H9 (cell line): ENCODE data around the gene CA7. TPM values are rescaled to one million over a fixed set of nuclear protein-coding genes. Genes with fewer than 3 reads are reported as not detected.

Source experiments
- DNase-seq: peaks from one replicate; pipeline ENCODE4 v3.0.0-alpha.2; 2017
- H2AFZ ChIP-seq: one replicate; pipeline ENCODE4 v1.6.1; 2013; ENCODE audit warnings: mild to moderate bottlenecking, low read length, control low read depth, moderate library complexity
- H2AK5ac ChIP-seq: 2 replicates; pipeline ENCODE4 v1.6.1; 2013; ENCODE audit warnings: low read length, control low read depth, mixed read lengths; ENCODE audit not compliant: insufficient read length
- H2BK120ac ChIP-seq: one replicate; pipeline ENCODE4 v1.6.1; 2013; ENCODE audit warnings: low read depth, mild to moderate bottlenecking, low read length, control low read depth, inconsistent platforms; ENCODE audit not compliant: poor library complexity, severe bottlenecking
- H2BK12ac ChIP-seq: 2 replicates; pipeline ENCODE4 v1.6.1; 2013; ENCODE audit warnings: low read length, control low read depth, mixed read lengths, low read depth; ENCODE audit not compliant: insufficient read length
- H2BK15ac ChIP-seq: 2 replicates; pipeline ENCODE4 v1.6.1; 2013; ENCODE audit warnings: low read depth, low read length, control low read depth
- H2BK20ac ChIP-seq: one replicate; pipeline ENCODE4 v1.6.1; 2013; ENCODE audit warnings: low read depth, mild to moderate bottlenecking, low read length, control low read depth, inconsistent platforms; ENCODE audit not compliant: poor library complexity, severe bottlenecking
- H2BK5ac ChIP-seq: 2 replicates; pipeline ENCODE4 v1.6.1; 2013; ENCODE audit warnings: low read length, control low read depth, mixed read lengths; ENCODE audit not compliant: insufficient read length
- H3K14ac ChIP-seq: 2 replicates; pipeline ENCODE4 v1.6.1; 2013; ENCODE audit warnings: low read length, control low read depth; ENCODE audit not compliant: insufficient read depth
- H3K18ac ChIP-seq: 2 replicates; pipeline ENCODE4 v1.6.1; 2013; ENCODE audit warnings: low read depth, mild to moderate bottlenecking, mixed read lengths, low read length, control low read depth; ENCODE audit not compliant: insufficient read length
- H3K23ac ChIP-seq: 2 replicates; pipeline ENCODE4 v1.6.1; 2013; ENCODE audit warnings: low read length, control low read depth, mixed read lengths, low read depth; ENCODE audit not compliant: insufficient read length
- H3K23me2 ChIP-seq: 2 replicates; pipeline ENCODE4 v1.6.1; 2013; ENCODE audit warnings: low read depth, mild to moderate bottlenecking, mixed read lengths, low read length, control low read depth; ENCODE audit not compliant: insufficient read length, poor library complexity, severe bottlenecking
- H3K27ac ChIP-seq: 2 replicates; pipeline ENCODE4 v1.5.1; 2013; ENCODE audit warnings: low read length, control low read depth, mixed read lengths, low read depth; ENCODE audit not compliant: insufficient read length
- H3K27me3 ChIP-seq: 2 replicates; pipeline ENCODE4 v1.6.1; 2013; ENCODE audit warnings: low read length, control low read depth, inconsistent platforms; ENCODE audit not compliant: insufficient read depth
- H3K4ac ChIP-seq: 2 replicates; pipeline ENCODE4 v1.6.1; 2013; ENCODE audit warnings: low read depth, mild to moderate bottlenecking, control low read depth, inconsistent platforms, low read length, moderate library complexity
- H3K4me1 ChIP-seq: 2 replicates; pipeline ENCODE4 v1.6.1; 2013; ENCODE audit warnings: low read length, control low read depth, inconsistent platforms; ENCODE audit not compliant: insufficient read depth
- H3K4me2 ChIP-seq: 2 replicates; pipeline ENCODE4 v1.6.1; 2013; ENCODE audit warnings: low read length, control low read depth, mixed read lengths; ENCODE audit not compliant: insufficient read length, insufficient read depth
- H3K56ac ChIP-seq: 2 replicates; pipeline ENCODE4 v1.6.1; 2013; ENCODE audit warnings: low read depth, mild to moderate bottlenecking, mixed read lengths, low read length, control low read depth; ENCODE audit not compliant: insufficient read length
- H3K79me1 ChIP-seq: 2 replicates; pipeline ENCODE4 v1.6.1; 2013; ENCODE audit warnings: low read depth, mild to moderate bottlenecking, moderate library complexity, low read length, control low read depth, inconsistent platforms; ENCODE audit not compliant: insufficient read depth, poor library complexity, severe bottlenecking
- H3K79me2 ChIP-seq: 2 replicates; pipeline ENCODE4 v1.6.1; 2013; ENCODE audit warnings: low read length, control low read depth, inconsistent platforms; ENCODE audit not compliant: insufficient read depth
- H3K9ac ChIP-seq: 2 replicates; pipeline ENCODE4 v1.6.1; 2013; ENCODE audit warnings: low read length, control low read depth, mixed read lengths; ENCODE audit not compliant: insufficient read length; ENCODE audit errors: extremely low read depth
- H3K9me3 ChIP-seq: one replicate; pipeline ENCODE4 v1.6.1; 2013; ENCODE audit warnings: low read depth, low read length, inconsistent platforms; ENCODE audit not compliant: control insufficient read depth
- H3T11ph ChIP-seq: one replicate; pipeline ENCODE4 v1.6.1; 2013; ENCODE audit warnings: mild to moderate bottlenecking, low read length, control low read depth, inconsistent platforms
- H4K20me1 ChIP-seq: one replicate; pipeline ENCODE4 v1.6.1; 2013; ENCODE audit not compliant: control insufficient read depth, insufficient read length, insufficient read depth
- H4K5ac ChIP-seq: 2 replicates; pipeline ENCODE4 v1.6.1; 2013; ENCODE audit warnings: low read depth, mild to moderate bottlenecking, mixed read lengths, low read length, control low read depth; ENCODE audit not compliant: insufficient read length
- H4K8ac ChIP-seq: replicated peaks from 2 replicates; pipeline ENCODE4 v1.6.1; 2013; ENCODE audit warnings: low read length, control low read depth, mixed read lengths, low read depth; ENCODE audit not compliant: insufficient read length
- H4K91ac ChIP-seq: 2 replicates; pipeline ENCODE4 v1.6.1; 2013; ENCODE audit warnings: low read depth, mild to moderate bottlenecking, moderate library complexity, mixed read lengths, low read length, control low read depth; ENCODE audit not compliant: insufficient read length
- H3K27ac Mint-ChIP-seq, 3 experiments: 2 replicates in 2 of 3; 3 replicates in 1 of 3; pipeline ENCODE4 v1.8.0; 2020 to 2021; ENCODE audit warnings: mixed read lengths in 3 of 3, mild to moderate bottlenecking in 1 of 3, moderate library complexity in 1 of 3
- H3K27me3 Mint-ChIP-seq: 2 replicates; pipeline ENCODE4 v1.8.0; 2021; ENCODE audit warnings: low read depth, mild to moderate bottlenecking, moderate library complexity, mixed read lengths
- H3K36me3 Mint-ChIP-seq, 3 experiments: 2 replicates in 2 of 3; 3 replicates in 1 of 3; pipeline ENCODE4 v1.8.0; 2020 to 2021; ENCODE audit warnings: low read depth in 3 of 3, mixed read lengths in 3 of 3; ENCODE audit not compliant: insufficient read depth in 1 of 3
- H3K4me1 Mint-ChIP-seq, 2 experiments: 2 replicates each; pipeline ENCODE4 v1.8.0; 2020; ENCODE audit warnings: mixed read lengths in 2 of 2
- H3K4me3 Mint-ChIP-seq, 2 experiments: 2 replicates in 1 of 2; 3 replicates in 1 of 2; pipeline ENCODE4 v1.8.0; 2020 to 2021; ENCODE audit warnings: mild to moderate bottlenecking in 2 of 2, mixed read lengths in 2 of 2, moderate library complexity in 1 of 2
- H3K9me3 Mint-ChIP-seq, 2 experiments: 2 replicates in 1 of 2; 3 replicates in 1 of 2; pipeline ENCODE4 v1.8.0; 2020; ENCODE audit warnings: mild to moderate bottlenecking in 2 of 2, mixed read lengths in 2 of 2, moderate library complexity in 1 of 2
- WGBS: extraction: QIAGEN DNeasy Blood & Tissue Kit; methylation state at CpG from one replicate; pipeline ENCODE4 v1.1.7; 2013; ENCODE audit warnings: missing lambda C conversion rate, low lambda C conversion rate, mixed read lengths; ENCODE audit not compliant: insufficient read length; ENCODE audit errors: extremely low coverage; 5-methylcytosine and 5-hydroxymethylcytosine counted together
- total RNA-seq: library from RNA; stranded (reverse); gene quantifications from 2 replicates; pipeline ENCODE4 v1.2.1, GENCODE V29; 2021
- TF ChIP-seq, protein P1 (sequence below): fragments of 200-600 bp; sonication (generic); conservative IDR thresholded peaks from 3 replicates; pipeline ENCODE4 v1.8.0; 2021; ENCODE audit warnings: antibody characterized with exemption, mild to moderate bottlenecking

CA7 gene
- total RNA-seq, 1 experiment from 2014 or later, result 0.81 TPM

DNA sequence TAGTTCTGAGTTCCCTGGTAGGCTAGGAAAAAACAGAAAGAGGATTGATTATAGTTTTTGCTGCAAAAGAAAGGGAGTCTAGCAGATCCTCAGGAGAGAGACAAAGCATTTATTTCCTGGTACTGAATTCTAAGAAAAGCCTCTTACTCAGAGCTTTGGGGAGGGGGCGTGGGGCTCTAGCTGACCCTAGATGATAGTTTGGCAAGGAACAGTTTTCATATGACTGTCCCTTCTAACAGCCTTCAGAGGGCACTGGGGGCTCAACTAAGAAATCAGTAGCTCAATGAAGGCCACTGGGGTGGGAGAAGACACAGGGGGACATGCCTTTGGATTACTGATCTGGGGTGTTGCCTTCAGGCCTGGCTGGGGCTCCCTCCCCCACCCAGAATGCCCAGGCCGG is 4.0 kb downstream of the CA7 start:
- no peak overlapping the region for H2BK20ac ChIP-seq
- H3K4me1 ChIP-seq, result no peaks in the 10 kb centered on the region; the same call in 1 of the 2 replicates
- no peak overlapping the region for H3T11ph ChIP-seq
- no peak overlapping the region for H4K5ac ChIP-seq
- no peak overlapping the region for H2BK5ac ChIP-seq
- H2BK120ac ChIP-seq, result no peak overlapping the region
- H2AFZ ChIP-seq, result no peak overlapping the region
- no peak overlapping the region for H2BK12ac ChIP-seq
- TF ChIP-seq, protein P1, sequence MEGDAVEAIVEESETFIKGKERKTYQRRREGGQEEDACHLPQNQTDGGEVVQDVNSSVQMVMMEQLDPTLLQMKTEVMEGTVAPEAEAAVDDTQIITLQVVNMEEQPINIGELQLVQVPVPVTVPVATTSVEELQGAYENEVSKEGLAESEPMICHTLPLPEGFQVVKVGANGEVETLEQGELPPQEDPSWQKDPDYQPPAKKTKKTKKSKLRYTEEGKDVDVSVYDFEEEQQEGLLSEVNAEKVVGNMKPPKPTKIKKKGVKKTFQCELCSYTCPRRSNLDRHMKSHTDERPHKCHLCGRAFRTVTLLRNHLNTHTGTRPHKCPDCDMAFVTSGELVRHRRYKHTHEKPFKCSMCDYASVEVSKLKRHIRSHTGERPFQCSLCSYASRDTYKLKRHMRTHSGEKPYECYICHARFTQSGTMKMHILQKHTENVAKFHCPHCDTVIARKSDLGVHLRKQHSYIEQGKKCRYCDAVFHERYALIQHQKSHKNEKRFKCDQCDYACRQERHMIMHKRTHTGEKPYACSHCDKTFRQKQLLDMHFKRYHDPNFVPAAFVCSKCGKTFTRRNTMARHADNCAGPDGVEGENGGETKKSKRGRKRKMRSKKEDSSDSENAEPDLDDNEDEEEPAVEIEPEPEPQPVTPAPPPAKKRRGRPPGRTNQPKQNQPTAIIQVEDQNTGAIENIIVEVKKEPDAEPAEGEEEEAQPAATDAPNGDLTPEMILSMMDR, result no peak
- no peak overlapping the region for H3K23ac ChIP-seq
- H3K9ac ChIP-seq, result no peak overlapping the region
- peaks cover 59% of the 10 kb centered on the region for H3K27me3 Mint-ChIP-seq
- H3K4ac ChIP-seq, result no peak overlapping the region
- H3K79me1 ChIP-seq, result no peaks in the 10 kb centered on the region
- H4K8ac ChIP-seq, result no peak overlapping the region
- DNase-seq, result no peak
- H3K27ac ChIP-seq, result no peak overlapping the region
- peaks cover 13% of the 10 kb centered on the region for H3K23me2 ChIP-seq
- no peak overlapping the region for H3K4me3 Mint-ChIP-seq
- peaks cover 2 to 16% of the 10 kb centered on the region in 2 experiments; a peak in 3 of 4 replicates for H3K4me1 Mint-ChIP-seq
- no peaks in the 10 kb centered on the region for H3K9me3 Mint-ChIP-seq
- H3K56ac ChIP-seq, result no peak overlapping the region
- WGBS, result no CpG with 5 or more reads among the region's 2 CpGs
- H3K27ac Mint-ChIP-seq, result no peak overlapping the region; a peak in 1 of 7 replicates
- H3K27me3 ChIP-seq, result peaks cover 17% of the 10 kb centered on the region
- no peaks in the 10 kb centered on the region for H4K20me1 ChIP-seq
- no peak overlapping the region for H2AK5ac ChIP-seq
- H4K91ac ChIP-seq, result no peak overlapping the region
- no peak overlapping the region for H2BK15ac ChIP-seq
- H3K4me2 ChIP-seq, result no peak overlapping the region
- H3K79me2 ChIP-seq, result no peaks in the 10 kb centered on the region
- H3K36me3 Mint-ChIP-seq, result no peaks in the 10 kb centered on the region; a peak in 1 of 7 replicates
- no peak overlapping the region for H3K18ac ChIP-seq
- no peaks in the 10 kb centered on the region for H3K9me3 ChIP-seq
- no peak overlapping the region for H3K14ac ChIP-seq
